Duodenal mucosa (tissue), 2 donors: ENCODE data around the gene IRAK2.
"Not testable (repeated sequence)": the region's sequence is repeated elsewhere in the genome, so short reads cannot be mapped to it uniquely, and the experiment has no call there.

ENCODE experiments used
- H3K27ac ChIP-seq: one replicate; pipeline ENCODE4 v1.7.0; 2013; ENCODE audit warnings: low read depth, low read length
- H3K27me3 ChIP-seq, 2 donors: one replicate each; pipeline ENCODE4 v1.7.0; 2013; ENCODE audit warnings: low read length in 2 of 2, control low read depth in 1 of 2; ENCODE audit not compliant: insufficient read depth in 2 of 2, control insufficient read depth in 1 of 2
- H3K36me3 ChIP-seq, 2 donors: one replicate each; pipeline ENCODE4 v1.7.0; 2013; ENCODE audit warnings: low read length in 2 of 2, control low read depth in 1 of 2; ENCODE audit not compliant: insufficient read depth in 2 of 2, control insufficient read depth in 1 of 2
- H3K4me1 ChIP-seq, 2 donors: one replicate each; pipeline ENCODE4 v1.7.0; 2013; ENCODE audit warnings: low read length in 2 of 2, control low read depth in 1 of 2; ENCODE audit not compliant: insufficient read depth in 2 of 2, control insufficient read depth in 1 of 2
- H3K4me3 ChIP-seq, 2 donors: one replicate each; pipeline ENCODE4 v1.7.0; 2013; ENCODE audit warnings: low read length in 2 of 2, low read depth in 1 of 2
- H3K9ac ChIP-seq, 2 donors: one replicate each; pipeline ENCODE4 v1.7.0; 2013; ENCODE audit warnings: low read length in 2 of 2, low read depth in 1 of 2
- H3K9me3 ChIP-seq, 2 donors: one replicate each; pipeline ENCODE4 v1.7.0; 2013; ENCODE audit warnings: low read length in 2 of 2, control low read depth in 1 of 2; ENCODE audit not compliant: control insufficient read depth in 1 of 2

IRAK2 gene

GRCh38 chr3:10175334-10175733, 10.6 kb downstream of the IRAK2 start:
- H3K4me3 ChIP-seq, H3K4me1 ChIP-seq, H3K27me3 ChIP-seq, H3K27ac ChIP-seq, H3K9me3 ChIP-seq, H3K36me3 ChIP-seq, H3K9ac ChIP-seq: not testable (repeated sequence)

GRCh38 chr3:10176150-10176549, 11.4 kb downstream of the IRAK2 start:
- not testable (repeated sequence) for H3K27ac ChIP-seq, H3K27me3 ChIP-seq, H3K36me3 ChIP-seq, H3K9ac ChIP-seq, H3K4me3 ChIP-seq, H3K9me3 ChIP-seq, H3K4me1 ChIP-seq

GRCh38 chr3:10177737-10178136, 13.0 kb downstream of the IRAK2 start:
- Histone ChIP-seq H3K4me1 (no peaks in the 10 kb centered on the region), H3K9me3 (no peaks in the 10 kb centered on the region), H3K36me3 (peaks cover 0 to 2% of the 10 kb centered on the region in 2 donors), H3K27ac (no peak overlapping the region), H3K9ac (no peak overlapping the region), H3K27me3 (no peaks in the 10 kb centered on the region), H3K4me3 (no peak overlapping the region)

- Histone ChIP-seq H3K27me3 (no peaks in the 10 kb centered on the region), H3K4me3 (no peak overlapping the region), H3K27ac (no peak overlapping the region), H3K4me1 (no peaks in the 10 kb centered on the region), H3K9me3 (no peaks in the 10 kb centered on the region), H3K9ac (no peak overlapping the region), H3K36me3 (peaks cover 0 to 2% of the 10 kb centered on the region in 2 donors)
Observed at GRCh38 chr3:10178892-10179291, 14.2 kb downstream of the IRAK2 start.

DNA sequence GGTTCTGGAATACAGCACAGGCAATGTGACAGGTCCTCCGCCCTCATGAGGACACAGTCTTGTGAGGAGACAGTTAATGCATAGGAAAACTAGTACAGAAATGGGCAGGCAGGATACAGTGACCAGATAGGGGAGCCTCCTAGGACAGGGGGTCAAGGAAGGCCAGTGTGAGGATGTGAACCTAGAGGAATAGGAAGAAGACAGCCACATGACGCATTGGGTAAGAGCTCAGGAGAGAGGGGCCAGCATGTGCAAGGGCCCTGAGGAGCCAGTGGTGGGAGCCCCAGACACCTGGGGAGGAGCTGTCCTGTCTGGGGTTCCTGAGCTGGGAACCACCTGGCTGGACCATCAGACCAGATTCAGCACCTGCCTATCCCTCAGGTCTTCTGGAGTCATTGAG, 15.6 kb downstream of the IRAK2 start:
- Histone ChIP-seq H3K9me3 (no peaks in the 10 kb centered on the region), H3K36me3 (peaks cover 0 to 2% of the 10 kb centered on the region in 2 donors), H3K4me1 (no peaks in the 10 kb centered on the region), H3K9ac (no peak overlapping the region), H3K27ac (no peak overlapping the region), H3K4me3 (no peak overlapping the region), H3K27me3 (no peaks in the 10 kb centered on the region)

- Histone ChIP-seq H3K27ac (no peak overlapping the region), H3K9ac (no peak overlapping the region), H3K36me3 (peaks cover 0 to 2% of the 10 kb centered on the region in 2 donors), H3K4me3 (no peak overlapping the region), H3K27me3 (no peaks in the 10 kb centered on the region), H3K9me3 (no peaks in the 10 kb centered on the region), H3K4me1 (peaks cover 0 to under 1% of the 10 kb centered on the region in 2 donors)
Observed at GRCh38 chr3:10180738-10181295, 16.1 kb downstream of the IRAK2 start.

GRCh38 chr3:10182950-10183349, 18.2 kb downstream of the IRAK2 start:
- Histone ChIP-seq H3K36me3 (peaks cover 0 to 2% of the 10 kb centered on the region in 2 donors), H3K9me3 (no peaks in the 10 kb centered on the region), H3K27ac (no peak overlapping the region), H3K9ac (no peak overlapping the region), H3K4me1 (peaks cover 0 to 2% of the 10 kb centered on the region in 2 donors), H3K27me3 (no peaks in the 10 kb centered on the region), H3K4me3 (no peak overlapping the region)

GRCh38 chr3:10184250-10184649, 19.5 kb downstream of the IRAK2 start:
- Histone ChIP-seq H3K36me3 (peaks cover 0 to 2% of the 10 kb centered on the region in 2 donors), H3K4me3 (no peak overlapping the region), H3K9ac (no peak overlapping the region), H3K9me3 (no peaks in the 10 kb centered on the region), H3K4me1 (peaks cover 4 to 7% of the 10 kb centered on the region in 2 donors), H3K27ac (no peak overlapping the region), H3K27me3 (no peaks in the 10 kb centered on the region)

- H3K4me1 ChIP-seq: peaks cover 18 to 20% of the 10 kb centered on the region in 2 donors
- no peak overlapping the region for H3K27ac ChIP-seq
Observed at GRCh38 chr3:10185804-10186762, 21.4 kb downstream of the IRAK2 start.

GRCh38 chr3:10187290-10187876, 22.7 kb downstream of the IRAK2 start:
- Histone ChIP-seq H3K27me3 (no peaks in the 10 kb centered on the region), H3K9ac (no peak overlapping the region), H3K27ac (no peak overlapping the region), H3K4me3 (no peak overlapping the region), H3K36me3 (no peaks in the 10 kb centered on the region), H3K4me1 (peaks cover 30 to 31% of the 10 kb centered on the region in 2 donors), H3K9me3 (no peaks in the 10 kb centered on the region)

More at GRCh38 chr3:10185804-10186762, 21.4 kb downstream of the IRAK2 start:
- H3K9me3 ChIP-seq: no peaks in the 10 kb centered on the region
- no peaks in the 10 kb centered on the region for H3K36me3 ChIP-seq
- no peak overlapping the region for H3K4me3 ChIP-seq
- no peak overlapping the region for H3K9ac ChIP-seq
- H3K27me3 ChIP-seq: no peaks in the 10 kb centered on the region
